Adipose tissue (tissue), 3 donors: ENCODE results near the gene TDG. TPM values are rescaled to one million over a fixed set of nuclear protein-coding genes. Genes with fewer than 3 reads are reported as not detected.

Experiments
- H3K27ac ChIP-seq: one replicate; pipeline ENCODE4 v1.5.1; 2013; ENCODE audit warnings: low read depth, low read length
- WGBS, 3 donors: extraction: QIAGEN DNeasy Blood & Tissue Kit; methylation state at CpG; one replicate each; pipeline ENCODE4 v1.1.7; 2013; 5-methylcytosine and 5-hydroxymethylcytosine counted together
- polyA plus RNA-seq, 3 donors: library from polyadenylated mRNA; stranded (reverse); fragments of 200-250 nt; gene quantifications; one replicate each; pipeline ENCODE4 v1.2.3, GENCODE V29; 2013
- donor health status: healthy with polysubstance abuse.
- donor health status: Bipolar disorder and iron deficiency.
- donor health status: healthy.

The TDG gene
- polyA plus RNA-seq, 3 donors, result 5.2 to 11.4 (median 10.3) TPM

DNA sequence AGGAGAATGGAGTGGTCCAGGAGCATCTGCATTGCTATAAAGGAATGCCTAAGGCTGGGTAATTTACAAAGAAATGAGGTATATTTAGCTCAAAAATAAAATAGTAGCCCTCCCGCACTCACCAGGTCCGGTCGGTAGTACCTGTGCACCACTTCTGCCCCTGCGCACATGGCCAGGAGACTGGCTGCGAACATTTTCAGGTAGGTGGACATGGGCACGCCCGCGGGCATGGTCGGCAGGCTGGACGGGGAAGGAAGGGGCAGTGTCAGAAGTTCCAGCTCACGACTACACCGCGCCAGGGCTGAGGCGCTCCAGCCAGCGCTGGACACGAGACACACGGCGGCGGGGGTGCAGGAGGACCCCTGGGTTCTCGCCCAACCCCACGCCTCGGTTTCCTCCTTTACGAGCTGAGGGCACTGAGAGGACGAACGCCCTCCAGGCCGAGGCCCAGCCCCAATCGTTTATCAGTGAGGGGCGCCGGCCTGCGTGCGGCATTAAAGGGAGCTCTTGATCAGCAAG is 9.1 kb upstream of the TDG start:
- 0 to 1% (median 0%) methylated on average over 30 to 31 of the region's 31 CpGs for WGBS, 3 donors
- no peak overlapping the region for H3K27ac ChIP-seq

DNA sequence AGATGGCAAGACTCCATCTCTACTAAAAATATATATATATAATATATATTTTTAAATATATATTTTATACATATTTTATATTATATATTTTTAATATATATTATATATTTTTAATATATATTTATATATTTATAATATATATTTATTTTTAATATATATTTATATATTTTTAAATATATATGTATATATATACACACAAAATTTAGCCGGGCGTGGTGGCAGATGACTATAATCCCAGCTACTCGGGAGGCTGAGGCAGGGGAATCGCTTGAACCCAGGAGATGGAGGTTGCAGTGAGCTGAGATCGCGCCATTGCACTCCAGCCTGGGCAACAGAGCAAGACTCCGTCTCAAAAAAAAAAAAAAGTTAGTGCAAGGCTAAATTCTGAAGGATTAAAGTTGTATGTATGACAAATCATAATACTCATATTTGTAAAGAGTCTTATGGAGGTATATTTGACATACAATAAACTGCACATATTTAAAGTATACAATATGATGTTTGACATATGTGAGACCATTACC is 7.7 kb upstream of the TDG start:
- no peak overlapping the region for H3K27ac ChIP-seq
- WGBS, 3 donors, result 78 to 92% (median 88%) methylated on average over 7 of the region's 7 CpGs

DNA sequence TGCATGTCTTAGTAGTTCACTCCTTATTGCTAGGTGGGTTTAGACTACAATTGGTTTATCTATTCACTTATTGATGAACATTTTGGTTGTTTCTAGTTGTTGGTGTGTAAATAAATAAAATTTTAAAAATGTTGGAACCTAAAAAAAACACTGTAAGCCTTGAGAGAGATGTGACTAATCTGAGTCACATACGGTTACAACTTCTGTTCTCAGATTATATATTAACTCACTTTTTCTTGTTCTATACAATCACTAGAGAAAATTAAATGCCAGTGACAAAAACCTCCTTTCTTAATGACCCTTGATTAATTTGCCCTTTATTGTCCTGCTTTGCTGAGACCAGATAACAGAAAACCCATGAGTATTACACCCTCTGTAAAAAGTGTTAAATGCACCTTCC is 7.1 kb upstream of the TDG start:
- 40 to 87% (median 83%) methylated on average over 1 of the region's 1 CpG for WGBS, 3 donors
- no peak overlapping the region for H3K27ac ChIP-seq

DNA sequence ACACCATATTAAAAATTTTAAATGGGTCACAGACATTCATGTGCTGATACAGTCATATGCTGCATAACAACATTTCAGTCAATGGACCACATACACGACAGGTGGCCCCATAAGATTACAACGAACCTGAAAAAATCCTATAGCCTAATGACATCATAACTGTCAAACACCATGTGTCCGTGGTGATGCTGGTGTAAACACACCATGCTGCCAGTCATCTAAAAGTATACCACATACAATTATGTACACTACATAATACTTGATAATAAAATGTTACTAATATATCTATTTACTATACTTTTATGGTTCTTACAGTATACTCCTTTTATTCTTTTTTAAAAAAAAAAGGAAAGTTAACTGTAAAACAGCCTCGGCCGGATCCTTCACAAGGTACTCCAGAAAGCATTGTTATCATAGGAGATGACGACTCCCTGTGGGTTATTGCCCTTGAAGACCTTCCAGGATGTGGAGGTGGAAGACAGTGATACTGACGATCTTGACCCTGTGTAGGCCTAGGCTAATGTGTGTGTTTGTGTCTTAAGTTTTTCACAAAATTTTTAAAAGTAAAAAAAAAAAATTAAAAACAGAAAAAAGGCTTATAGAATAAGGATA is 5.0 kb upstream of the TDG start:
- WGBS, 3 donors, result 58 to 68% (median 64%) methylated on average over 7 of the region's 7 CpGs
- H3K27ac ChIP-seq, result no peak overlapping the region

DNA sequence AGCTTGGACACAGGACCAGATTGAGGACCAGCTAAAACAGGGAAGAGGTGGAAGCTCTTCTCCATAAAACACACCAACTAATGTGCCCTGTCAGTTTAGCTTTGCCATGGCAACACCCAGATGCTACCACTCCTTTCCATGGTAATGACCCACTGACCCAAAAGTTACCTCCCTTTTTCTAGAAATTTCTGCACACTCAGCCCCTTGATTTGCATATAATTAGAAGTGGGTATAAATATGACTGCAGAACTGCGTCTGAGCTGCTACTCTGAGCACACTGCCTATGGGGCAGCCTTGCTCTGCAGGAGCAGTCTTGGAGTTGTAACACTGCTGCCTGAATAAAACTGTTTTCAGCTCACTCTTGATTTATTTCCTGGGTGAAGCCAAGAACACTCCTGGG is 3.2 kb upstream of the TDG start:
- 42 to 67% (median 46%) methylated on average over 1 of the region's 1 CpG for WGBS, 3 donors
- no peak overlapping the region for H3K27ac ChIP-seq

DNA sequence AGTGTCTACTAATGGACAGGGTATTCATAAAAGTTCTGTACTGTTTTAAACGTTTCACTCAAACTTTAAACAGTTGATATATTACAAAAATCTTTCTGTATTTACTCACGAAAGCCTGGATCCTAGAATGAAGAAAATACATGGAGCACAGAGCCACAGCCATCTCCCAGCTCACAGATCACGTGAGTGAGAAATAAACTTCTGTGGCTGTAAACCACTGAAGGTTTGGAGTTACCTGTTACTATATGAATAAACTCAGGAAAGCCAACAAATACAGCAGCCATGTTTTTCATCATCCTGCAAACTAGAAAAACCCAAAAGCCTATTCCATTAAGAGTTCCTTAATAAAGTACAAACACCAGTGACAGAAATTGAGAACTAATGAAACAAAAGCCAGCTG is 867 bp upstream of the TDG start:
- WGBS, 3 donors, result 11 to 23% (median 22%) methylated on average over 3 of the region's 3 CpGs
- H3K27ac ChIP-seq, result no peak overlapping the region

DNA sequence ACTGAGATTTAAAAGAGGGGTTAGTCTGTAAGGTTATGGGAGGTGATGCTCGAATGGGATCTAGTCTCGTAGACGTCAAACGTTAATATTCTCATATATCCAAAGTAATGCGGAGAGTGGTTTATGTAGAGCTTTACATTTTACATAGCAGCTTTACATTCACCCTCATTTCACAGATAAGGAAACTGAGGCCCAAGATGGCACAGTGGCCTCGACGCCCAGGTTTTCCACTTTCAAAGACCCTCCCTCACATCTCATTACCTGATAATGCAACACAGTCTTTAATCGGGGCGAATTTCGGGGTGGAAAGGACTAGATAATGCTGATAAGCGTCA is 450 bp upstream of the TDG start:
- no peak overlapping the region for H3K27ac ChIP-seq
- 0% methylated on average over 11 of the region's 11 CpGs for WGBS, 3 donors

DNA sequence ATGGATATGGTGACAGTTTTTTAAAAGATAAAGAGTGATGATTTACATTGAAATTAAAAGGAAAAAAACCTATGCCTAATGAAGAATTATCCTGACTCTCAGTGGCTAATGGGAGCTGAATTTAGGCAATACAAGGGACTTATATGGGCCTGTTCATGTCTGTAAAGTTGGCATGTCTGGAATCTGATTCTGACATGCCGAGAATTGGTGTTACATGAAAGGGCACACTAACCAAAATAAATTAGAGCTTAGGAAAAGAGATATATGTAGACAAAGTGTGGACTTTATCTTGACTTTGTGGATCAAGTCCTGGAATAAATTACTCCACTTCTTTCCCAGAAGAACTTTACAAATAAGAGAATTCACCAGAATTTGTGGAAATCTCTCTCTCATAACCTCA is 1.1 kb downstream of the TDG start:
- 11 to 35% (median 35%) methylated on average over 1 of the region's 1 CpG for WGBS, 3 donors
- no peak overlapping the region for H3K27ac ChIP-seq

DNA sequence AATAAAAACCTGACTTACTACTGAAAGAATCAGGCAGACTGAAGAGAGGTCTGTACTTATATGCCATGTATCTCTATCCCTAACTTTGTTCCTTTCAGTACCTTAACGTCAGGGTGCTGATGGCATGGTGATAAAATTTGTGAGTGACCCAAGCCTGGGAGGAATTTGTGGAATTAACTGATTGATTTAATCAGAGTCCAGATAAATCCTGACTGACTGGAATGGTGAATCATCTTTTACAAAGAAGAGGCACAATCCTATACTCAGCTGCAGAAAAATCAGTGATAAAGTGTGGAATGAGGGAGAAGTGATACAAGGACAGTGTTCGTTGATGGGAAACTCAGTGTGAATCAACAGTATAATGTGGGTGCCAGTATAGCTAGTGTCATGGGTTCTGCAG is 3.7 kb downstream of the TDG start:
- WGBS, 3 donors, result 49 to 80% (median 74%) methylated on average over 2 of the region's 2 CpGs
- no peak overlapping the region for H3K27ac ChIP-seq

DNA sequence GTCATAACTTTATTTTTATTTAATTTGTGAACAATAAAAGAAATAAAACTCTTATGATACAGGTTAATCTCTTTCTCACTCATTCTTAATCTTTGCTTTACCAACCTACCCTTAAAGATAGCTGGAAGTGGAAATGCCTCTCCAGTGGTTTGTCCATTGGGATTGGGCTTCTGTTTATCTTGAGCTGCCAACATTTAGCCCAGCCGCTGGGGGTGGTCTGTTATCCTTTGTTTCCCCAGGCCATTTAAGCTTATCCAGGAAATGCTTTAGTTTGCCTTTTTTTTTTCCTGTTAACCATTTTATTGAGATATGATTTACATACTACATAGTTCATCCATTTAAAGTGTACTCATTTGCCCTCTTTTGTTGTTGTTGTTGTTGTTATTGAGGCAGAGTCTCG is 8.2 kb downstream of the TDG start:
- 75 to 87% (median 85%) methylated on average over 2 of the region's 2 CpGs for WGBS, 3 donors
- H3K27ac ChIP-seq, result no peak overlapping the region

DNA sequence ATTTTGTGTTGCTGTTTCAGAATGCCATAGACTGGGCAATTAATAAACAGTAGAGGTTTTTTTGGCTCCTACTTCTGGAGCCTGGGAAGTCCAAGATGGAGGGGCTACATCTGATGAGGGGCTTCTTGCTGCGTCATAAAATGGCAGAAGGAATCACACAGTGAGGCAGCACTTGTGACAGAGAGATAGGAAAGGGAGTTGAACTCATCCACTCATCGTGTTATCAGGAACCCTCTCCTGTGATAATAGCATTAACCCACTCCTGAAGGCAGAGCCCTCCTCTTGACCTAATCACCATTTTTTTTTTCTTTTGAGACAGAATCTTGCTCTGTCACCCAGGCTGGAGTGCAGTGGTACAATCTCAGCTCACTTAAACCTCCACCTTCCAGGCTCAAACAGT is 9.7 kb downstream of the TDG start:
- no peak overlapping the region for H3K27ac ChIP-seq
- WGBS, 3 donors, result 70 to 92% (median 83%) methylated on average over 2 of the region's 2 CpGs

DNA sequence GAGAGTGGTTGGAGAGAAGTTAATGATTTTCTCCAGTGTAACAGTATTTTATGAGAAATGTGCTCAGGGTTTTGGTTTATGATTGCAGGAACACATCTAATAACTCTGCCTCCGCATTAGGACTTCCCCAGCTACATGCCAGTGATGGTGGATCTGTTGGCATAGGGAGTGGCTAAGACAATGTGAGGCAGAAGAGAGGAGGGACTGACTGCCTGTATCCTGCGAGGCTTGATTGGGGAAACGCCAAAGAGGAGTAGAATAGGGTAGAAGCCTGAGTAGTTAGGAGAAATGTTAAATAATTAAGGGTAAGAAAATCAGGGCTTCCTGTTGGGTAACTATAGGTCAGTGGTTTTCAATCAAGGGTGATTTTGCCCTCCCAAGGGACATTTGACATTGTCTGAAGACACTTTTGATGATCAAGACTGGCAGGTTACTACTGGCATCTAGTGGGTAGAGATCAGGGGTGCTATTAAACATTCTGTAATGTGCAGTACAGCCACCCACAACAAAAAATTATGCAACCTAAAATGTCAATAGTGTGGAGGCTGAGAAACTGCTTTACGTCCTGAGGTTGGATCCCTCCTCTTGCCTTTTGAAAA is 12.8 kb downstream of the TDG start:
- 88 to 92% (median 91%) methylated on average over 4 of the region's 4 CpGs for WGBS, 3 donors
- H3K27ac ChIP-seq, result no peak overlapping the region

DNA sequence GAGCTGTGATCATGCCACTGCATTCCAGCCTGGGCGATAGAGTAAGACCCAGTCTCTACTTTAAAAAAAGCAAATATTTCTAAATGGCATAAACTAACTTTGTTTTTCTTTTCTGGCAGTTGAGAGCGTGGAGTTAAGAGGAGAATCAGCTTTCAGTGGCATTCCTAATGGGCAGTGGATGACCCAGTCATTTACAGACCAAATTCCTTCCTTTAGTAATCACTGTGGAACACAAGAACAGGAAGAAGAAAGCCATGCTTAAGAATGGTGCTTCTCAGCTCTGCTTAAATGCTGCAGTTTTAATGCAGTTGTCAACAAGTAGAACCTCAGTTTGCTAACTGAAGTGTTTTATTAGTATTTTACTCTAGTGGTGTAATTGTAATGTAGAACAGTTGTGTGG is 21.2 kb downstream of the TDG start:
- no peak overlapping the region for H3K27ac ChIP-seq
- WGBS, 3 donors, result 68 to 98% (median 89%) methylated on average over 2 of the region's 2 CpGs

DNA sequence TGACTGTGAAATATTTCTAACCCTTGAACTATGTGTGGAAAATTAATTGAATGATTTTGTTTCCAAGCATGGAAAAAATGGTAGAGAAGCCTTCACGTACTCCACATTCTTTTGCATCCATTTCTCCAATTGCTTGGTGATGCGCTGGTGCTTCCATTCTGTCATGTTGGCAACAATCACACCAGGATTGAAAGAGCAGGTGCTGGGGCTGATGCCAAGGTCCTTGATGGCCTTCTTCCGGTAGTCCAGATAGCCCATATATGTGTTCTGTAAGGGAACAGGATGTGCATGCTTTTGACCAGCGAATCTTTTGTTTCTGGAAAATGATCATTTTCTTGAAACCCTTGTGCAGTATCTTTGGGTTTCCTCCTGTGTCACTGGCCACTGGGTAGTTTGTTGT is 28.6 kb downstream of the TDG start:
- no peak overlapping the region for H3K27ac ChIP-seq
- 80 to 88% (median 86%) methylated on average over 4 of the region's 4 CpGs for WGBS, 3 donors

DNA sequence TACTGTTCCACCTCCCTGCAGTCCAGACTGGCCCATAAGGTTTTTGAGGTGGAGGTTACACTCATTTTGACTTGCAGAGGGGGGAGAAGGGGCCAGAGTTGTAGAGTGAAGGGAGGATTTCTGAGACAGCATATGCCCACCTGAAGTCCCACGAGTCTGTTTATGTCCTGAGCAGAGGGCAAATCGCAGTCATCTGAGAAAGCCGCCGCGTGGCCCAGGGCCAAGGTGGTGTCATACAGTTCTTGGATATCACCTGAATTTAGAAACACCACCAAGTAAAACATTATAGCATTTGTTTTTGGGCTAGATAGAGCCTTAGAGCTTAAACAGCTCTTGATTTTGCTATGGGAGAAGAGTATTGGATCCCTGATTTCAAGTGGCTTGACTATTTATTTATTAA is 30.9 kb downstream of the TDG start:
- no peak overlapping the region for H3K27ac ChIP-seq
- 88 to 92% (median 92%) methylated on average over 5 of the region's 5 CpGs for WGBS, 3 donors

DNA sequence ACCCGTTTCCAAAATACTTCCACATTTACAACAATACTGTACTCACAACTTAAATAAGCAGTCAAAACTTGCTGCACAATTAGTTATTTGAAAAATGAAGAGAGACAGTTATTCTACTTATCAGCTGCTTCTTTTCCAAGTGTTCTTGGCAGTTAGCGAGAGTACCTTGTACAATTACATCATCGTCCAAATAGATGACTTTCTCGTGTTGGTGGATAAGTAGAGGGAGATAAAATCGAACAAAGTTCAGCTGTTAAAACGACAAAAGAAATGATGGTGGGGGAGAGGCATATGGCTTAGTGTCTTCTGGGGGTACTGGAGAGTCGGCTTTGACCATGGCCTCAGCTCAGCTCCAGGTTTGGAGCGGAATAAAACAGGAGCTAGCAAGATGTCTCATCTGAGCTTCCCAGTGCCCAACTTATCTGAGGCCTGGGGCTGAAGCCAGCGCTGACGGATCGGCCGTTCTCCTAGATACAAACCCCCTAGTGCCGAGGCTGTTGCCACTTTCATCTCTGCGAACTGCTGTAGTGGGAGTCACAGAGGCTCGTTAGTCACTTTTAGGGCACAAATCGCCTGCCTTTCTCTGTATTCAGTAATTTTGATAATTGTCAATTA is 31.7 kb downstream of the TDG start:
- H3K27ac ChIP-seq, result no peak overlapping the region
- 52 to 66% (median 55%) methylated on average over 16 of the region's 16 CpGs for WGBS, 3 donors

DNA sequence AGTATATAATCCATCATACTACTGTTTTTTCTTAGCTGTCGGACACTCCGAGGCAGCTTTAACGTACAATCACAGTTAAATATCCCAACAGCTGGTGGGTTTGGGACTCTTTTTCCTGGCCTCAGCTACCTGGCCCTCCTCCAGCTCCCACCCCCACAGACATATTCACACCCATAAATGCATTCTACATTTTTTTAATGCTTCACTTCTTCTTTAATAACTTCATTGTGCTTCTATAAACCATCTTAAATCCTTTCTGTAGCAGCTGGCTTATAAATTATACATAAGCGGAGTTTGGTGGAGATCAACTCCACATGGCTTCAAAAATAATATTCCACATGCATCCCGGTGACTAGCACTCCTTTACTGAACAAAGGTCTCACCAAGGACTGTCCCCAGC is 33.3 kb downstream of the TDG start:
- WGBS, 3 donors, result 74 to 86% (median 84%) methylated on average over 5 of the region's 5 CpGs
- H3K27ac ChIP-seq, result no peak overlapping the region

DNA sequence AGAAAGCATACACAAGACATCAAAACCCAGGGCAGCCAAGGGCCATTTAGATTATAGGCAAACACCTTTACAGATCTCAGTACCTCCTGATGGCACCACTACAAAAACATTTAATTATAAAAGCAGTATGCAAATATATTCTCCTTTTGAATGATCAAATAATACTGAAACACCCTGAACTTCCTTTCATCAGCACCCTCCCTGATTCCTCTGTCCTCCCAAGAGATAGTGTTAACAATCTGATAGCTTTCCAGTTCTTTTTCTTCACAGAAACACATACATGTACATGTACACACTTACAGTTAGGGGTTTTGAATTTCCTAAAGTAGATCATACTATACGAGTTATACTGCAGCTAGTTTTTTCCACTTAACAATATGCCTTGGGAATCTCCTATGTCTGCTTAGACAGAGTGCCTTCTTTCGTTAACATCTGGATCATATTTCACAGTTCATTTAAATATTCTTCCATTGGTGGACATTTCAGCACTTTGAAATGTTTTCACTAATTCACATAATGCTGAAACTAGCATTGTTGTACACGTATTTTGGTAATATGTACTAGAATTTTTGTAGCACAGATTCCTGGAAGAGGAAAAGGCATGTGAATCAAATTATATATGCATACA is 35.2 kb downstream of the TDG start:
- 74 to 82% (median 80%) methylated on average over 3 of the region's 3 CpGs for WGBS, 3 donors
- no peak overlapping the region for H3K27ac ChIP-seq

DNA sequence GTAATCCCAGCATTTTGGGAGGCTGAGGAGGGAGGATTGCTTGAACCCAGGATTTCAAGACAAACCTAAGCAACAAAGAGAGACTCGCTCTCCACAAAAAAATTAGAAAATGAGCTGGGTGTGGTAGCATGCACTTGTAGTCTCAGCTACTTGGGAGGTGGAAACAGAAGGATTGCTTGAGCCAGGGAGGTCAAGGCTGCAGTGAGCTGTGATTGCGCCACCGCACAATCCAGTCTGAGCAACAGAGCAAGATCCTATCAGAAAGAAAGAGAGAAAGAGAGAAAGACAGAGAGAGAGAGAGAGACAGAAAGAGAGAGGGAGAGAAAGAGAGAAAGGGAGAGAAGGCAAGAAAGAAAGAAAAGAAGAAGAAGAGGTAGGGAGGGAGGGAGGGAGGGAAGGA is 37.0 kb downstream of the TDG start:
- 94 to 98% (median 96%) methylated on average over 3 of the region's 3 CpGs for WGBS, 3 donors
- no peak overlapping the region for H3K27ac ChIP-seq
